GM18517 (cell line): Measurements from ENCODE around the gene PCNX1.
"Not testable (repeated sequence)": the region's sequence is repeated elsewhere in the genome, so short reads cannot be mapped to it uniquely, and the experiment has no call there.

Source experiments
- ATAC-seq: cut with Tn5 transposase; IDR thresholded peaks from one replicate; pipeline ENCODE4 v1.9.1; 2021; ENCODE audit warnings: mild to moderate bottlenecking, moderate library complexity; ENCODE audit not compliant: unreplicated experiment

PCNX1 gene

DNA sequence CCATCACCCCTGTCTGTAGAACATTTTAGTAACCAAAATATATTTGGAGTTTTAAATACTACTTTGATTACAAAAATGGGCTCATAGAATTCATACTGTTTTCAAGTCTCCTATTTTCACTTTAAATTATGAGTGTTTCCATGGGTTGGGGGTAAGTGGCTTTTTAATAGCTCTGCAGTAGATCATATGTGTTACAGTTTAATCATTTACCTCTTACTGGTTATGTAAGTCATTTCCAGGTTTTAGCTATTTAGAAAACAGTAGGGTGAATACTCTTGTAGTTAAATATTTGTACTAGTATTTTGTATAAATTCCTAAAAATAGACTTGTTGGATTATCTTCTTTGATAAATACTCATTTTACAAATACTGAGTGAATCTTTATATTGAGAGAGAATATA lies 8.2 kb downstream of the PCNX1 start:
- ATAC-seq, result no peak

DNA sequence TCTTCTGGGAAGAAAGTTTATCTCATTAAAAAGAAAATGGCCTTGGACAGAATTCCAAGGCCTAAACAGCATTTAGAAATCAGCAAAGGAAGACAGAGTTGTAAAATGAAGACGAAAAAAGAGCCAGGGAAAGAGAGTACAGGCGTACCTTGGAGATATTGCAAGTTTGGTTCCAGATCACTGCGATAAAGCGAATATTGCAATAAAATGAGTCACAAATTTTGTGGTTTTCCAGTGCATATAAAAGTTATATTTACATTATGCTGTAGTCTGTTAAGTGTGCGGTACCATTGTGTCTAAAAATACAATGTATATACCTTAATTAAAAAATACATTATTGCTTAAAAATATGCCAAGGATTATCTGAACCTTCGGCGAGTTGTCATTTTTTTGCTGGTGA lies 9.0 kb downstream of the PCNX1 start:
- no peak for ATAC-seq

- no peak for ATAC-seq
These were observed 9.5 kb downstream of the PCNX1 start for GRCh38 chr14:70916799-70917198.

DNA sequence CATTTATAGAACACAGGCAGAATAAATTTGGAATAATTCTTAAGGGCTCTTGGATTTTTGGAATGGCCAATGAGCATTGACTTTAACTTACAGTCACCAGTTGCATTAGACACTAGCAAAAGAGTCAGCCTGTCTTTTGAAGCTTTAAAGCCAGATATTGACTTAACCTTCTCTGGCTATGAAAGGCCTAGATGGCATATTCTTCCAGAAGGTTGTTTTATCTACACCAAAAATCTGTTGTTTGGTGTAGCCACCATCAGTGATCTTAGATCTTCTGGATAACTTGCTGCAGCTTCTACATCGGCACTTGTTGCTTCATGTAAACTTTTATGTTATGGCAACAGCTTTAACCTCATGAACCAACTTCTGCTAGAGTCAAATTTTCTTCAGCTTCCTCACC lies 10.4 kb downstream of the PCNX1 start:
- ATAC-seq, result no peak

DNA sequence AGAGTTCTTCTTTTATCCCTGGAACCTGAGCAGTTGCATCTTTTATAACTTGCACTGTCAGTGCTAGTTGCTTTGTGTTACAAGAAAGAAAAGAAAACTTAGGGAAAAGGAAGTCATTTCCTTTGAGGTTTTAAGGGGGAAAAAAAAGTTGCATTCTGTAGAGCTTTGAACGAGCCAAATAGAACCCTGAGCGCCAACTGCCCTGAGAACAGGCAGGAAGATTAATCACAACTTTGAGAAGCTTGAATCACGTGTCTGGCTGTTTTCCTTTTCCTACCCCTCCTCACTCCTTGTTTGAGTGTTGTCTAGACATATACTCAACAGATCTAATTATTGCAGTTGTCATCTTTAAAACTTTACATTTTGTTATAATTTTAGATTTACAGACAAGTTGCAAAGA lies 12.5 kb downstream of the PCNX1 start:
- ATAC-seq, result no peak

DNA sequence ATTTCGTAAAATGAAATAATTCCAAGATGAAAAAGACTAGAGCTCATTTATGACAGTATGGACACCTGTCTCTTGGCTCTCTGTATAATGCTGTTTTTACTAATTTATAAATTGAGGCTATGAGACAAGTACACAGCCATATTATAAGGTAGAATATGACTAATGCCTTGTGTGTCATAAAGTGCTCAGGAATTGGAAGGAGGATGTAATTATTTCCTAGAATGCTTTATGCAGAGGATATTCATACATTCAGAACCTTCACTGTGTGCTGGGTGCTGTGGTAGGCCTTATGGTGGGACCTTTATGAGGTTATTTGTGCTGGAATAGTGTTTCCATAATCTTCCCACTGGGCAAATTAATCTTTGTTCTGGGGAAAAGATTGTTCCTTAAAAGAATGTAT lies 13.3 kb downstream of the PCNX1 start:
- no peak for ATAC-seq

GRCh38 chr14:70921669-70922068 lies 14.4 kb downstream of the PCNX1 start:
- no peak for ATAC-seq

DNA sequence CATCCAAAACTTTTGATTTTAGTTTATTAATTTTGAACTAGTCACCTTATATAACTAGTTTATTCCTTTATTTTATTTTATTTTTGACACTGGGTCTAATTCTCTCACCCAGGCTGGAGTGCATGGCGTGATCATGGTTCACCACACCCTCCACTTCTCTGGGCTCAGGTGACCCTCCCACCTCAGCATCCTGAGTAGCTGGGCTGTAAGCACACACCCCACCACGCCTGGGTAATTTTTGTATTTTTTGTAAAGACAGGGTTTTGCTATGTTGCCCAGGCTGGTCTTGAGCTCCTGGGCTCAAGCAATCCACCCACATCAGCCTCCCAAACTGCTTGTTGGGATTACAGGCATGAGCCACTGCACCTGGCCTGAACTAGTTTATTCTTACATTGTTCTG lies 17.3 kb downstream of the PCNX1 start:
- ATAC-seq, result no peak

DNA sequence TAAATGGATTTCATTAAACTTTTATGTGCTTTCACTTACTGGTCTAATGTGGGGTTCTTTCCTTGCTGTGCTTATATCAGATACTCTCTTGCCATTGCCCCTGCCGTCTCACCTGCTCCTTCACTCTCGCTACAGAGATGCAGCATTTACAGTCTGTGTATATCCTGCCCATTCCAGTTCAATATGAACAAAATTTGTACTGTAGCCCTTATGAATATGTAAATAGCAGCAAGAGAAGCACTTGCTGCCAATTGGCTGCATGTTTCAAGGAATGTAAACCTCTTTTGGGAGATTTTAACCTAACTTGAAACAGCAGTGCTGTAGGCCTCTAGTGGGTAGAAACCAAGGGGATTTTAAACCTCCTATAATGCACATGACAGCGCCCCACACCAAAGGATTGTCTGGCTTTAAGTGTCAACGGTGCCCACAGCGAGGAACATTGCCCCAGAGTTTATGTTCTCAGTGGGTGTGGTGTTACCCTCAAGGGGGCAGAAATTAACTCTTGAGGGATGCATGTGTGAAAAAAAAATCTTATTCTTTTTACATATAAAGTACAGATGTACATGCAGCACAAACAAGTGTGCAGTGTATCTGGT lies 19.1 kb downstream of the PCNX1 start:
- ATAC-seq, result no peak

DNA sequence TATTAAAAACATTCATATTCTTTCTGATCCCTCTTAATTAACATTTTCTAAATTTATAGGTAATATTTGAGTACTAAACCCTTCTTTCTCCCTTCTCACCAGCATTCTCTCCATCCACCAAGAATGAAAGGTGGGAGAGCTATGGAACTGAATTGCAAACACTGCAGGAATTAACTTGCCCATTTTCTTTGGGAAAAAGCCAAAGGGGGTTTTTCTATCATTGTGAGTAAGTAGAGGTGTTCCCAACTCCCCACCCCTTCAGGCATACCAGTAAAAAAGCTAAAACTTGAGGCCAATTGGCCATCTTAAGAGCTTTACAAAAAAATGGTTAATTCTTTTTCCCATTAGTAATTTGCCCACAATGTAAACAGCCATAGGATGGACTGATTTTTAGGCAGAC lies 23.7 kb downstream of the PCNX1 start:
- ATAC-seq, result no peak

- ATAC-seq, result no peak
These were observed 26.8 kb downstream of the PCNX1 start for GRCh38 chr14:70934084-70934483.

GRCh38 chr14:70934502-70935134 lies 27.4 kb downstream of the PCNX1 start:
- peak; percentile 77 for ATAC-seq

DNA sequence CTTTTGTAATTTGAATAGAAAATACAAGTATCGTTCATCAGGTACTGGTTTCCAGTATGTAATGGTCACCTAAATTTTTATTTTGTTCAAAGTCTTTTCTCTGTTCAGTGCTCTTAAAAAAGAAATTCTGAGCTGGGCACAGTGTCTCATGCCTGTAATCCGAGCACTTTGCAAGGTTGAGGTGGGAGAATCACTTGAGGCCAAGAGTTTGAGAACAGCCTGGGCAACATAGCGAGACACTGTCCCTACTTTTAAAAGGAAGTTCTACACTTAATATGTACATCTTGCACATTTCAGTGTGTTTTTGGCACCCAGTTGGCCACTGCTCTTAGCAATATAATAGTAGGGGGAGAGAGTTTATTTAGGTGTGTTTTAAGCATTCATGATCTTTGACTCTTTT lies 27.9 kb downstream of the PCNX1 start:
- ATAC-seq, result peak; percentile 10

DNA sequence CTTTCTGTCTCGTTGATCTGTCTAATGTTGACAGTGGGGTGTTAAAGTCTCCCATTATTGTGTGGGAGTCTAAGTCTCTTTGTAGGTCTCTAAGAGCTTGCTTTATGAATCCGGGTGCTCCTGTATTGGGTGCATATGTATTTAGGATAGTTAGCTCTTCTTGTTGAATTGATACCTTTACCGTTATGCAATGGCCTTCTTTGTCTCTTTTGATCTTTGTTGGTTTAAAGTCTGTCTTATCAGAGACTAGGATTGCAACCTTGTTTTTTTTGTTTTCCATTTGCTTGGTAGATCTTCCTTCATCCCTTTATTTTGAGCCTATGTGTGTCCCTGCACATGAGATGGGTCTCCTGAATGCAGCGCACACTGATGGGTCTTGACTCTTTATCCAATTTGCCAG lies 32.4 kb downstream of the PCNX1 start:
- not testable (repeated sequence) for ATAC-seq

GRCh38 chr14:70941637-70942341 lies 34.5 kb downstream of the PCNX1 start:
- ATAC-seq, result not testable (repeated sequence)

- no peak for ATAC-seq
These were observed 35.1 kb downstream of the PCNX1 start for GRCh38 chr14:70942342-70942706.

DNA sequence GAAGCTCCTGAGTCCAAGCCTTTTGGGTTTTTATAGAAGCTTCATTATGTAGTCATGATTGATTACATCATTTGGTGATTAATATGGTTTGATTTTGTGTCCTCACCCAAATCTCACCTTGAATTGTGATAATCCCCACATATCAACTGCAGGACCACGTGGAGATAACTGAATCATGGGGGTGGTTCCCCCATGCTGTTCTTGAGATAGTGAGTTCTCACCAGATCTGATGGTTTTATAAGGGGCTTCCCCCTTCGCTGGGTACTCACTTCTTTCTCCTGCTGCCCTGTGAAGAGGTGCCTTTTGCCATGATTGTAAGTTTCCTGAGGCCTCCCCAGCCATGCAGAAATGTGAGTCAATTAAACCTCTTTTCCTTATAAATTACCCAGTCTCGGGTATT lies 35.5 kb downstream of the PCNX1 start:
- ATAC-seq, result not testable (repeated sequence)

DNA sequence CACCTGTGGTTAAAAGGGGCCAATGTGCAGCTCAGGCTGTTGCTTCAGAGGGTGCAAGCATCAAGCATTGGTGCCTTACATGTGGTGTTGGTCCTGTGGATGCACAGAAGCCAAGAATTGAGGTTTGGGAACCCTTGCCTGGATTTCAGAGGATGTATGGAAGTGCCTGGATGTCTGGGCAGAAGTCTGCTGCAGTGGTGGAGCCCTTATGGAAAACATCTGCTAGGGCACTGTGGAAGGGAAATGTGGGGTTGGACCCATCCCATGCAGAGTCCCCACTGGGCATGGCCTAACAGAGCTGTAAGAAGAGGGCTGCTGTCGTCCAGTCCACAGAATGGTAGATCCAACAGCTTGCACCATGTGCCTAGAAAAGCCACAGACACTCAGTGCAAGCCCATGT lies 36.6 kb downstream of the PCNX1 start:
- no peak for ATAC-seq

DNA sequence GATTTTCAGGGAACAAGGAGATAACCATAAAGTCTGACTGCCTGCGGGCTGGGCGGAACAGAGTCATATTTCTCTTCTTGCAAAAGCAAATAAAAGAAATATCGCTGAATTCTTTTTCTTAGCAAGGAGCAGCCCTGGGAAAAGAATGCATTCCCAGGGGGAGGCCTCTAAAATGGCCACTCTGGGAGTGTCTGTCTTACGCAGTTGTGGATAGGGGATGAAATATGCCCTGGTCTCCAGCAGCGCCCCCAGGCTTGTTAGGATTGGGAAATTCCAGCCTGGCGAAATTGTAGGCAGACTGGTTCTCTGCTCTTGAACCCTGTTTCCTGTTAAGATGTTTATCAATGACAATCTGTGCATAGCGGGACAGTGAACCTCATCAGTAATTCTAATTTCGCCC lies 40.5 kb downstream of the PCNX1 start:
- ATAC-seq, result no peak

DNA sequence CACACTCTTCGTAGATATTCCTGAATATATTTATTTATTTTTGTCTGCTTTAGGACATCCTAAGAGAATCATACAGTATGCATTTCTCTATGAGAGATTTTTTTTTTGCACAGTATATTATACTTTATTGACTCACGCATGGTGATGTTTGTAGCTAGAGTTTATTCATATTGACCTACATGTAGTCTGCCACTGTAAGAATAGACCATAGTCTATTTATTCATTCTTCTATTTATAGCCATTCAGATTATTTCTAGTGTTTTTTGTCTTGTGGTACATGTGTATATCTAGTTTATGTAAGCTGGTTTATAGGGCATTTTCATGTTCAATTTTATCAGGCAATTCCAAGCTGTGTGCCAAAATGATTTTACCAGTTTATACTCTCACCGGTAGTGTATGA lies 45.2 kb downstream of the PCNX1 start:
- no peak for ATAC-seq

GRCh38 chr14:70954068-70954467 lies 46.8 kb downstream of the PCNX1 start:
- ATAC-seq, result no peak
